Naive thymus-derived CD4-positive, alpha-beta T cell (primary cell): ENCODE measurements around the gene RBM42. TPM values are rescaled to one million over a fixed set of nuclear protein-coding genes. Genes with fewer than 3 reads are reported as not detected.

Experiments used
- ATAC-seq: fragments of 150-1000 bp; cut with Tn5 transposase; 2 replicates; pipeline ENCODE4 v1.10.0; 2021; ENCODE audit warnings: mild to moderate bottlenecking, moderate library complexity
- CTCF ChIA-PET: fragments of 350-600 bp; sonication (Branson Sonifier 250); formaldehyde crosslinking; loops from one replicate; lab custom pipeline; 2021; ENCODE audit warnings: antibody characterized with exemption; lab: Charles Lee
- POLR2A ChIA-PET: fragments of 350-600 bp; sonication (Branson Sonifier 250); formaldehyde crosslinking; loops from one replicate; lab custom pipeline; 2021; ENCODE audit warnings: antibody characterized with exemption, inconsistent platforms; lab: Charles Lee
- DNase-seq, 9 donors: peaks; one replicate each; pipeline versions ENCODE4 v3.0.0 to v3.0.0-alpha.2; 2020 to 2022; ENCODE audit warnings: mixed read lengths in 1 of 9
- H3K27ac ChIP-seq: one replicate; pipeline ENCODE4 v1.7.0; 2013; ENCODE audit warnings: mild to moderate bottlenecking, low read depth, low read length, moderate library complexity
- H3K27me3 ChIP-seq, 2 donors: one replicate each; pipeline ENCODE4 v1.7.0; 2013; ENCODE audit warnings: low read length in 2 of 2, mild to moderate bottlenecking in 2 of 2, moderate library complexity in 2 of 2; ENCODE audit not compliant: control insufficient read depth in 2 of 2, insufficient read depth in 2 of 2
- H3K36me3 ChIP-seq, 3 experiments: 1 replicate in 2 of 3; 2 replicates in 1 of 3; pipeline ENCODE4 v1.7.0; 2013; ENCODE audit warnings: low read length in 3 of 3, mild to moderate bottlenecking in 3 of 3, moderate library complexity in 1 of 3; ENCODE audit not compliant: insufficient read depth in 3 of 3, control insufficient read depth in 2 of 3
- H3K4me1 ChIP-seq, 2 donors: one replicate each; pipeline ENCODE4 v1.7.0; 2013; ENCODE audit warnings: low read length in 2 of 2, mild to moderate bottlenecking in 2 of 2, moderate library complexity in 1 of 2; ENCODE audit not compliant: control insufficient read depth in 2 of 2, insufficient read depth in 2 of 2
- H3K4me3 ChIP-seq: 2 replicates; pipeline ENCODE4 v1.7.0; 2013; ENCODE audit warnings: mild to moderate bottlenecking, low read length
- H3K9me3 ChIP-seq, 3 experiments: 1 replicate in 2 of 3; 2 replicates in 1 of 3; pipeline ENCODE4 v1.7.0; 2013; ENCODE audit warnings: low read length in 3 of 3; ENCODE audit not compliant: control insufficient read depth in 2 of 3
- H3K27ac Mint-ChIP-seq, 9 donors: one replicate each; pipeline ENCODE4 v1.8.0; 2020 to 2022; ENCODE audit warnings: mixed read lengths in 9 of 9, mild to moderate bottlenecking in 8 of 9, moderate library complexity in 5 of 9, inconsistent platforms in 2 of 9
- H3K27me3 Mint-ChIP-seq, 5 donors: one replicate each; pipeline ENCODE4 v1.8.0; 2021 to 2022; ENCODE audit warnings: mixed read lengths in 5 of 5, mild to moderate bottlenecking in 1 of 5
- H3K36me3 Mint-ChIP-seq, 5 donors: one replicate each; pipeline ENCODE4 v1.8.0; 2020 to 2022; ENCODE audit warnings: mixed read lengths in 5 of 5, mild to moderate bottlenecking in 3 of 5, inconsistent platforms in 1 of 5
- H3K4me1 Mint-ChIP-seq, 7 donors: one replicate each; pipeline ENCODE4 v1.8.0; 2020 to 2022; ENCODE audit warnings: mixed read lengths in 7 of 7, mild to moderate bottlenecking in 3 of 7, inconsistent platforms in 1 of 7
- H3K4me3 Mint-ChIP-seq, 10 donors: one replicate each; pipeline ENCODE4 v1.8.0; 2020 to 2022; ENCODE audit warnings: mild to moderate bottlenecking in 10 of 10, mixed read lengths in 10 of 10, moderate library complexity in 6 of 10, inconsistent platforms in 2 of 10
- H3K9me3 Mint-ChIP-seq, 11 donors: one replicate each; pipeline ENCODE4 v1.8.0; 2020 to 2022; ENCODE audit warnings: mixed read lengths in 11 of 11, mild to moderate bottlenecking in 4 of 11, inconsistent platforms in 1 of 11, moderate library complexity in 1 of 11
- intact Hi-C, 2 donors: fragments of 100-400 bp; cut with micrococcal nuclease; formaldehyde crosslinking; loops; one replicate each; pipeline ENCODE4 v1.15.1; 2023
- polyA plus RNA-seq, 2 donors: library from polyadenylated mRNA; unstranded; fragments of 300-500 nt; fragmentation: Illumina TruSeq; gene quantifications; one replicate each; pipeline ENCODE4 v1.2.3, GENCODE V29; 2021
- total RNA-seq, 6 experiments: library from RNA in 5 of 6; stranded (reverse) in 5 of 6; gene quantifications; 1 replicate in 5 of 6; 2 replicates in 1 of 6; pipeline ENCODE4 v1.2.3 and lab custom pipeline; 2021 to 2026

The RBM42 gene
- total and polyA plus RNA-seq, 7 experiments from 2014 or later = 39.0 to 98.2 (median 49.8) TPM

DNA sequence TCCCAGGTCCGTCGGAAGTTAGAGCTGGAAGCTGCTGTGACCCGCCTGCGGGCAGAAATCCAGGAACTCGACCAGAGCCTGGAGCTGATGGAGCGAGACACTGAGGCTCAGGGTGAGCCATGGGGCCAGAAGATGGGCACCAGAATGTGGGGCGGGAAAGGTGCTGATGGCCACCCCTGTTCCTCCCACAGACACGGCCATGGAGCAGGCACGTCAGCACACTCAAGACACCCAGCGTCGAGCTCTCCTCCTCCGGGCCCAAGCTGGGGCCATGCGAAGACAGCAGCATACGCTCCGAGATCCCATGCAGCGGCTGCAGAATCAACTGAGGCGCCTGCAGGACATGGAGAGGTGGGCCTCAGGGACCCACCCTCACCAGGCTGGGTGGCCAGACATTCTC, 13.8 kb upstream of the RBM42 start:
- H3K27me3 Mint-ChIP-seq = peaks cover 0 to 2% (median 0%) of the 10 kb centered on the region in 5 donors
- intact Hi-C loops = no loop called here
- Histone ChIP-seq H3K36me3 (peaks cover 0 to 31% (median 0%) of the 10 kb centered on the region in 3 experiments), H3K27ac (no peak overlapping the region), H3K4me3 (no peak overlapping the region), H3K9me3 (no peaks in the 10 kb centered on the region), H3K27me3 (no peaks in the 10 kb centered on the region), H3K4me1 (peaks cover 18 to 19% of the 10 kb centered on the region in 2 donors)
- peaks cover 0 to 4% (median 0%) of the 10 kb centered on the region in 11 donors for H3K9me3 Mint-ChIP-seq
- no peak overlapping the region for H3K4me3 Mint-ChIP-seq
- peaks cover 4 to 32% (median 27%) of the 10 kb centered on the region in 7 donors for H3K4me1 Mint-ChIP-seq
- ChIA-PET POLR2A (interaction anchor here (1.0 kb wide), 1 partner anchor 130 kb away, joined by 3 read pairs; the partner anchor contains the start of genes PSENEN and U2AF1L4), CTCF (no interaction called here)
- peaks cover 0 to 10% (median 4%) of the 10 kb centered on the region in 5 donors for H3K36me3 Mint-ChIP-seq
- no peak for ATAC-seq
- no peak for DNase-seq
- peak overlapping the region in 1 of 9 donors; percentile 38 for H3K27ac Mint-ChIP-seq

DNA sequence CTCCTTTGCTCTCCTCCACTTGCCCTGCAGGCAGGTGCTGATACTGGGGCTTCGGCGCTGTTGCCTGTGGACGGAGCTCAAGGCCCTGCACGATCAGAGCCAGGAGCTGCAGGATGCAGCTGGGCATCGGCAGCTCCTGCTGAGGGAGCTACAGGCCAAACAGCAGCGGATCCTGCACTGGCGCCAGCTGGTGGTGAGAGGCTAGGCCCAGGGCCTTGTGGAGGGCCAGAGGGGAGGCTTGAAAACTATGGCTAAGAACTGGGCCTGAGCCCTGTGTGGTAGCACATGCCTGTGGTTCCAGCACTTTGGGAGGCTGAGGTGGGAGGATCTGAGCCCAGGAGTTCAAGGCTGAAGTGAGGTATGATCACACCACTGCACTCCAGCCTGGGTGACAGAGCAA, 10.0 kb upstream of the RBM42 start:
- intact Hi-C loops = no loop called here
- ChIA-PET CTCF (no interaction called here), POLR2A (interaction anchor here (0.7 kb wide), 1 partner anchor 428 kb away, joined by 4 read pairs; no protein-coding TSS in a partner anchor)
- Mint-ChIP-seq H3K4me1 (peaks cover 0 to 6% (median 2%) of the 10 kb centered on the region in 7 donors), H3K27ac (peak overlapping the region in 1 of 9 donors; percentile 31), H3K27me3 (no peaks in the 10 kb centered on the region), H3K36me3 (peaks cover 0 to 21% (median 4%) of the 10 kb centered on the region in 5 donors), H3K4me3 (no peak overlapping the region), H3K9me3 (peaks cover 0 to 1% (median 0%) of the 10 kb centered on the region in 11 donors)
- Histone ChIP-seq H3K27me3 (no peaks in the 10 kb centered on the region), H3K27ac (no peak overlapping the region), H3K9me3 (no peaks in the 10 kb centered on the region), H3K4me1 (no peaks in the 10 kb centered on the region), H3K36me3 (peaks cover 0 to 46% (median 0%) of the 10 kb centered on the region in 3 experiments), H3K4me3 (no peak overlapping the region)
- ATAC-seq (no peak), DNase-seq (no peak)

GRCh38 chr19:35619290-35619923, 9.4 kb upstream of the RBM42 start:
- H3K36me3 Mint-ChIP-seq = peaks cover 0 to 21% (median 4%) of the 10 kb centered on the region in 5 donors
- H3K27ac Mint-ChIP-seq = no peak overlapping the region
- Histone ChIP-seq H3K4me3 (no peak overlapping the region), H3K27ac (no peak overlapping the region), H3K4me1 (no peaks in the 10 kb centered on the region), H3K36me3 (peaks cover 0 to 46% (median 0%) of the 10 kb centered on the region in 3 experiments), H3K27me3 (no peaks in the 10 kb centered on the region), H3K9me3 (no peaks in the 10 kb centered on the region)
- H3K9me3 Mint-ChIP-seq = peaks cover 0 to 1% (median 0%) of the 10 kb centered on the region in 11 donors
- H3K27me3 Mint-ChIP-seq = no peaks in the 10 kb centered on the region
- CTCF ChIA-PET = no interaction called here
- DNase-seq (no peak), ATAC-seq (no peak)
- H3K4me1 Mint-ChIP-seq = peaks cover 0 to 6% (median 0%) of the 10 kb centered on the region in 7 donors
- no peak overlapping the region for H3K4me3 Mint-ChIP-seq
- POLR2A ChIA-PET = interaction anchor here (0.7 kb wide), 1 partner anchor 427 kb away, joined by 4 read pairs; no protein-coding TSS in a partner anchor
- intact Hi-C loops = no loop called here

GRCh38 chr19:35620001-35620400, 8.8 kb upstream of the RBM42 start:
- ChIA-PET POLR2A (no interaction called here), CTCF (no interaction called here)
- Histone ChIP-seq H3K4me1 (no peaks in the 10 kb centered on the region), H3K27ac (no peak overlapping the region), H3K36me3 (peaks cover 0 to 41% (median 0%) of the 10 kb centered on the region in 3 experiments), H3K27me3 (no peaks in the 10 kb centered on the region), H3K9me3 (no peaks in the 10 kb centered on the region), H3K4me3 (no peak overlapping the region)
- no peak overlapping the region for H3K4me3 Mint-ChIP-seq
- no peak for DNase-seq
- intact Hi-C loops = no loop called here
- no peaks in the 10 kb centered on the region for H3K27me3 Mint-ChIP-seq
- peak overlapping the region in 1 of 9 donors; percentile 43 for H3K27ac Mint-ChIP-seq
- H3K4me1 Mint-ChIP-seq = peaks cover 0 to 6% (median 0%) of the 10 kb centered on the region in 7 donors
- ATAC-seq = no peak
- peaks cover 0 to 1% (median 0%) of the 10 kb centered on the region in 11 donors for H3K9me3 Mint-ChIP-seq
- peaks cover 0 to 17% (median 4%) of the 10 kb centered on the region in 5 donors for H3K36me3 Mint-ChIP-seq

- no peaks in the 10 kb centered on the region for H3K4me1 ChIP-seq
- DNase-seq = no peak
- POLR2A ChIA-PET = interaction anchor here (1.3 kb wide), 1 partner anchor 16 kb away, joined by 4 read pairs; no protein-coding TSS in a partner anchor
- ATAC-seq = no peak
- H3K36me3 ChIP-seq = peaks cover 0 to 30% (median 0%) of the 10 kb centered on the region in 3 experiments
- H3K27me3 ChIP-seq = no peaks in the 10 kb centered on the region
- no peaks in the 10 kb centered on the region for H3K9me3 ChIP-seq
- H3K36me3 Mint-ChIP-seq = peaks cover 0 to 12% (median 0%) of the 10 kb centered on the region in 5 donors
- no peaks in the 10 kb centered on the region for H3K27me3 Mint-ChIP-seq
- no peak overlapping the region for H3K4me3 Mint-ChIP-seq
- intact Hi-C loops = no loop called here
- peaks cover 0 to 1% (median 0%) of the 10 kb centered on the region in 11 donors for H3K9me3 Mint-ChIP-seq
- H3K4me3 ChIP-seq = no peak overlapping the region
- no peak overlapping the region for H3K27ac ChIP-seq
- peak overlapping the region in 3 of 9 donors; percentile 48 to 88 (median 74) for H3K27ac Mint-ChIP-seq
- CTCF ChIA-PET = no interaction called here
- peaks cover 0 to 6% (median 2%) of the 10 kb centered on the region in 7 donors for H3K4me1 Mint-ChIP-seq
Observed at GRCh38 chr19:35621708-35622107, 7.1 kb upstream of the RBM42 start.

GRCh38 chr19:35622750-35623149, 6.1 kb upstream of the RBM42 start:
- Mint-ChIP-seq H3K4me3 (no peak overlapping the region), H3K27me3 (no peaks in the 10 kb centered on the region), H3K4me1 (peaks cover 0 to 6% (median 2%) of the 10 kb centered on the region in 7 donors), H3K9me3 (peaks cover 0 to 1% (median 0%) of the 10 kb centered on the region in 11 donors), H3K36me3 (peaks cover 0 to 12% (median 0%) of the 10 kb centered on the region in 5 donors), H3K27ac (peak overlapping the region in 2 of 9 donors; percentile 18 to 19)
- intact Hi-C loops = no loop called here
- CTCF ChIA-PET = no interaction called here
- peaks cover 0 to 20% (median 0%) of the 10 kb centered on the region in 3 experiments for H3K36me3 ChIP-seq
- H3K9me3 ChIP-seq = no peaks in the 10 kb centered on the region
- POLR2A ChIA-PET = interaction anchor here (1.3 kb wide), 1 partner anchor 17 kb away, joined by 4 read pairs; no protein-coding TSS in a partner anchor
- no peak overlapping the region for H3K27ac ChIP-seq
- no peak for DNase-seq
- H3K4me1 ChIP-seq = peaks cover 0 to under 1% of the 10 kb centered on the region in 2 donors
- no peak for ATAC-seq
- H3K27me3 ChIP-seq = no peaks in the 10 kb centered on the region
- H3K4me3 ChIP-seq = no peak overlapping the region
